Endothelial cell (in vitro differentiated cells): ENCODE data around the gene EZR. TPM values are rescaled to one million over a fixed set of nuclear protein-coding genes. Genes with fewer than 3 reads are reported as not detected.

Experiments
- DNase-seq: peaks from one replicate; pipeline ENCODE4 v3.0.0; 2021; ENCODE audit warnings: low spot score
- H3K27ac Mint-ChIP-seq: one replicate; pipeline ENCODE4 v1.8.0; 2021; ENCODE audit warnings: mixed read lengths, inconsistent platforms; ENCODE audit not compliant: unreplicated experiment
- H3K27me3 Mint-ChIP-seq: one replicate; pipeline ENCODE4 v1.8.0; 2021; ENCODE audit warnings: mild to moderate bottlenecking, moderate library complexity, mixed read lengths, inconsistent platforms; ENCODE audit not compliant: unreplicated experiment
- H3K36me3 Mint-ChIP-seq: one replicate; pipeline ENCODE4 v1.8.0; 2021; ENCODE audit warnings: mild to moderate bottlenecking, low read depth, mixed read lengths, inconsistent platforms; ENCODE audit not compliant: unreplicated experiment
- H3K4me1 Mint-ChIP-seq: one replicate; pipeline ENCODE4 v1.8.0; 2021; ENCODE audit warnings: mild to moderate bottlenecking, mixed read lengths, inconsistent platforms; ENCODE audit not compliant: unreplicated experiment
- H3K4me3 Mint-ChIP-seq: one replicate; pipeline ENCODE4 v1.8.0; 2021; ENCODE audit warnings: mild to moderate bottlenecking, mixed read lengths, inconsistent platforms; ENCODE audit not compliant: unreplicated experiment
- H3K9me3 Mint-ChIP-seq: one replicate; pipeline ENCODE4 v1.8.0; 2021; ENCODE audit warnings: mixed read lengths, inconsistent platforms; ENCODE audit not compliant: unreplicated experiment
- total RNA-seq: library from RNA; stranded (reverse); fragmentation: NEBNext Ultra II Directional; extraction: Animal tissue kit (Norgen Biotek cat#: 25700); gene quantifications from one replicate; pipeline ENCODE4 v1.2.1, GENCODE V29; 2021; ENCODE audit not compliant: unreplicated experiment
- TF ChIP-seq, protein P1 (sequence below): fragments of 200-600 bp; sonication (generic); IDR thresholded peaks from one replicate; pipeline ENCODE4 v1.5.0; 2021; ENCODE audit warnings: antibody characterized with exemption; ENCODE audit not compliant: unreplicated experiment

EZR gene
- total RNA-seq, 1 donor from 2014 or later = 125 TPM

DNA sequence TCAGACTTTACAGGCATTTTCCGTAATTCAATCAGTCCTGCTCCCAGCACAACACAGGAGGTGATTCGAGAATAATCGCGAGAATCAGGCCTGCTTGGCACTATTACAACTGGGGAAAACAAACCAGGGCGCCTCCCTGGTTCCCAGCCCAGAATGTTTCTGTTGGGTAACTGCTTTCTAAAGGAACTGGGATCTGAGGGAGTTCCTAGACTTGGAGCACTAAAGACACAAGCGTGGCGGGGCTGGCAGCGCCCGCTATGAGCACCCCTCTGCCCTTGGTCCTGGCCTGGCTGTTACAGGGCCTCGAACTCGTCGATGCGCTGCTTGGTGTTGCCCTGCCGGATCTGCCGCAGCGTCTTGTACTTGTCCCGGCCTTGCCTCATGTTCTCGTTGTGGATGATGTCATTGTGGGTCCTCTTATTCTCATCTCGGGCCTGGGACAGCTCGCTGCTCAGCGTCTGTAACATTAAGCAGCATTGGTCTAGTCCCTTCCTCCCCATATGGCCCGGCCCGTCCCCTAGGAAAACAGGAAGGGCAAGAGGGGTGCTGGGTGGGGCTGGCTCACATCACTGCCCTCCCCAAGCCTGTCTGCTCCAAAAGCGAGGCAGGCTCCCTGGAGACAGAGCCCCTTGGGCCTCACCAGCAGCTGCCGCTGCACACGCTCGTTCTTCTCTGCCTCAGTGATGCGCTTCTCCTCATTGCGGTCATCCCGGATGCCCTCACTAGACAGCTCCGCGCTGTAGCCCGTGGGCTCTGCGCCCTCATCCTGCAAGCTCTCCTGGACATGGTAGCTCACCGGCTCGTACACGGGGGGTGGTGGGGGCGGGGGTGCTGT, 52.3 kb downstream of the EZR start:
- TF ChIP-seq, protein P1, sequence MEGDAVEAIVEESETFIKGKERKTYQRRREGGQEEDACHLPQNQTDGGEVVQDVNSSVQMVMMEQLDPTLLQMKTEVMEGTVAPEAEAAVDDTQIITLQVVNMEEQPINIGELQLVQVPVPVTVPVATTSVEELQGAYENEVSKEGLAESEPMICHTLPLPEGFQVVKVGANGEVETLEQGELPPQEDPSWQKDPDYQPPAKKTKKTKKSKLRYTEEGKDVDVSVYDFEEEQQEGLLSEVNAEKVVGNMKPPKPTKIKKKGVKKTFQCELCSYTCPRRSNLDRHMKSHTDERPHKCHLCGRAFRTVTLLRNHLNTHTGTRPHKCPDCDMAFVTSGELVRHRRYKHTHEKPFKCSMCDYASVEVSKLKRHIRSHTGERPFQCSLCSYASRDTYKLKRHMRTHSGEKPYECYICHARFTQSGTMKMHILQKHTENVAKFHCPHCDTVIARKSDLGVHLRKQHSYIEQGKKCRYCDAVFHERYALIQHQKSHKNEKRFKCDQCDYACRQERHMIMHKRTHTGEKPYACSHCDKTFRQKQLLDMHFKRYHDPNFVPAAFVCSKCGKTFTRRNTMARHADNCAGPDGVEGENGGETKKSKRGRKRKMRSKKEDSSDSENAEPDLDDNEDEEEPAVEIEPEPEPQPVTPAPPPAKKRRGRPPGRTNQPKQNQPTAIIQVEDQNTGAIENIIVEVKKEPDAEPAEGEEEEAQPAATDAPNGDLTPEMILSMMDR = no peak
- Mint-ChIP-seq H3K4me3 (peak overlapping the region; percentile 51), H3K27ac (no peak overlapping the region), H3K9me3 (no peaks in the 10 kb centered on the region), H3K27me3 (peaks cover 12% of the 10 kb centered on the region), H3K4me1 (no peaks in the 10 kb centered on the region), H3K36me3 (peaks cover 61% of the 10 kb centered on the region)
- DNase-seq = no peak

DNA sequence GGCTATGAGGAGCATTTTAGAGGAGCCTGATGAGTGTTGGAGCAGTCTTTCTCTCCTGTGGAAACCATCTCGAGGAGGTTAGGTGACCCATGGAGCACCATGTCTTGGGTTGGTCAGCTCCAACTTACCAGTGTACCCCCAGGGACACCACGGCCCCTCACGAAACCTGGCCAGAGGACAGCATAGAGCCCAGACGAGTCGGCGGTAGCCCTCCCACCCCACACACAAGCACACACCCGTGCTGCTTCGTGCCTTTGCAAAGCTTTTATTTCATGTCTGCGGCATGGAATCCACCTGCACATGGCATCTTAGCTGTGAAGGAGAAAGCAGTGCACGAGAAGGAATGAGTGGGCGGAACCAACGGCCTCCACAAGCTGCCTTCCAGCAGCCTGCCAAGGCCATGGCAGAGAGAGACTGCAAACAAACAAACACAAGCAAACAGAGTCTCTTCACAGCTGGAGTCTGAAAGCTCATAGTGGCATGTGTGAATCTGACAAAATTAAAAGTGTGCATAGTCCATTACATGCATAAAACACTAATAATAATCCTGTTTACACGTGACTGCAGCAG, 53.6 kb downstream of the EZR start:
- peaks cover 12% of the 10 kb centered on the region for H3K27me3 Mint-ChIP-seq
- H3K4me3 Mint-ChIP-seq = no peak overlapping the region
- H3K27ac Mint-ChIP-seq = no peak overlapping the region
- DNase-seq = no peak
- H3K4me1 Mint-ChIP-seq = no peaks in the 10 kb centered on the region
- H3K36me3 Mint-ChIP-seq = peaks cover 48% of the 10 kb centered on the region
- H3K9me3 Mint-ChIP-seq = no peaks in the 10 kb centered on the region
- TF ChIP-seq, protein P1 = no peak

DNA sequence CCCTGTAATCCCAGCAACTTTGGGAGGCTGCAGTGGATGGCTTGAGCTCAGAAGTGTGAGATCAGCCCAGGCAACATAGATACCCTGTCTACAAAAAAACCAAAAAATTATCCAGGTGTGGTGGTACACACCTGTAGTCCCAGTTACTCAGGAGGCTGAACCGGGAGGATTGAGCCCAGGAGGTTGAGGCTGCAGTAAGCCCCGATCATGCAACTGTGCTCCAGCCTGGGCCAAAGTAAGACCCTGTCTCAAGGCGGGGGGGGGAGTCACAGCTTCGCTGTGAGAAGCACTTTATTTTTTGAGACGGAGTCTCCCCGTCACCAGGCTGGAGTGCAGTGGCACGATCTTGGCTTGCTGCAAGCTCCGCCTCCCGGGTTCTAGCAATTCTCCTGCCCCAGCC, 54.2 kb downstream of the EZR start:
- DNase-seq = no peak

DNA sequence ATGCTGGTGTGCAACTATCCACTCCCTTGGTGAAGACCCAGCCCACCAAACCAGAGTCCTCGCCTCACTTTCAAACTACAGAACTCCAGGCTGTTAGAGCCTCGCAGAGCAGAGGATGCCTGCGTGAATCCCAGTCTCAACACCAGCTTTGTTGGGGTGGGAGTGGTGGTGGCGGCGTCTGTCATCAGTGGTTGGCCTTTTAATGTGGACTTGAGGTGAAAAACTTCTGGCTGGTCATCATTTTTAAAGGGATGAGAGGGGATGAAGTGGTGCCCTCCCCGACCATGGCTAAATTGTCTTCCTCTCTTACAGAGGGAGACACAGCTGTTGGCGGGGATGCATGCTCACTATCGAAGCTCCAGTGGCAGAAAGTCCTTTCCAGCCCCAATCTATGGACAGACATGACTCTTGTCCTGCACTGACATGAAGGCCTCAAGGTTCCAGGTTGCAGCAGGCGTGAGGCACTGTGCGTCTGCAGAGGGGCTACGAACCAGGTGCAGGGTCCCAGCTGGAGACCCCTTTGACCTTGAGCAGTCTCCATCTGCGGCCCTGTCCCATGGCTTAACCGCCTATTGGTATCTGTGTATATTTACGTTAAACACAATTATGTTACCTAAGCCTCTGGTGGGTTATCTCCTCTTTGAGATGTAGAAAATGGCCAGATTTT, 54.9 kb downstream of the EZR start:
- TF ChIP-seq, protein P1 = no peak
- Mint-ChIP-seq H3K27me3 (peaks cover 12% of the 10 kb centered on the region), H3K4me1 (no peaks in the 10 kb centered on the region), H3K4me3 (no peak overlapping the region), H3K9me3 (no peaks in the 10 kb centered on the region), H3K36me3 (peaks cover 36% of the 10 kb centered on the region), H3K27ac (no peak overlapping the region)
- no peak for DNase-seq

More for the DNA sequence above, 54.2 kb downstream of the EZR start:
- TF ChIP-seq, protein P1 = no peak
- H3K27me3 Mint-ChIP-seq = peaks cover 12% of the 10 kb centered on the region
- peaks cover 42% of the 10 kb centered on the region for H3K36me3 Mint-ChIP-seq
- no peaks in the 10 kb centered on the region for H3K4me1 Mint-ChIP-seq
- H3K9me3 Mint-ChIP-seq = no peaks in the 10 kb centered on the region
- no peak overlapping the region for H3K27ac Mint-ChIP-seq
- H3K4me3 Mint-ChIP-seq = no peak overlapping the region
